PC-3 (cell line): ENCODE results near the gene PHF12.

Experiments used
- EZH2 ChIP-seq: fragments of 300-600 bp; sonication (generic); IDR thresholded peaks from one replicate; pipeline ENCODE4 v1.6.1; 2017; ENCODE audit warnings: antibody characterized with exemption, mild to moderate bottlenecking, low read length; ENCODE audit not compliant: unreplicated experiment
- EZH2phosphoT487 ChIP-seq: fragments of 300-600 bp; sonication (generic); IDR thresholded peaks from 2 replicates; pipeline ENCODE4 v1.6.1; 2018; ENCODE audit warnings: mild to moderate bottlenecking, antibody characterized with exemption, low read length, borderline replicate concordance
- TF ChIP-seq, protein P1 (sequence below): fragments of 300-600 bp; sonication (generic); conservative IDR thresholded peaks from 2 replicates; pipeline ENCODE4 v1.5.1; 2017; ENCODE audit warnings: antibody characterized with exemption, low read depth, mild to moderate bottlenecking, low read length

- TF ChIP-seq, protein P1, sequence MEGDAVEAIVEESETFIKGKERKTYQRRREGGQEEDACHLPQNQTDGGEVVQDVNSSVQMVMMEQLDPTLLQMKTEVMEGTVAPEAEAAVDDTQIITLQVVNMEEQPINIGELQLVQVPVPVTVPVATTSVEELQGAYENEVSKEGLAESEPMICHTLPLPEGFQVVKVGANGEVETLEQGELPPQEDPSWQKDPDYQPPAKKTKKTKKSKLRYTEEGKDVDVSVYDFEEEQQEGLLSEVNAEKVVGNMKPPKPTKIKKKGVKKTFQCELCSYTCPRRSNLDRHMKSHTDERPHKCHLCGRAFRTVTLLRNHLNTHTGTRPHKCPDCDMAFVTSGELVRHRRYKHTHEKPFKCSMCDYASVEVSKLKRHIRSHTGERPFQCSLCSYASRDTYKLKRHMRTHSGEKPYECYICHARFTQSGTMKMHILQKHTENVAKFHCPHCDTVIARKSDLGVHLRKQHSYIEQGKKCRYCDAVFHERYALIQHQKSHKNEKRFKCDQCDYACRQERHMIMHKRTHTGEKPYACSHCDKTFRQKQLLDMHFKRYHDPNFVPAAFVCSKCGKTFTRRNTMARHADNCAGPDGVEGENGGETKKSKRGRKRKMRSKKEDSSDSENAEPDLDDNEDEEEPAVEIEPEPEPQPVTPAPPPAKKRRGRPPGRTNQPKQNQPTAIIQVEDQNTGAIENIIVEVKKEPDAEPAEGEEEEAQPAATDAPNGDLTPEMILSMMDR: no peak
- TF ChIP-seq EZH2 (no peak), EZH2phosphoT487 (no peak)
Observed at GRCh38 chr17:28992185-28992584, 40.9 kb upstream of the PHF12 start.
